ENCODE data around the gene CHST11. TPM values are rescaled to one million over a fixed set of nuclear protein-coding genes. Genes with fewer than 3 reads are reported as not detected.

The CHST11 gene
- total and polyA plus RNA-seq, 2 of the 4 experiments (the other 2 are of a cell fraction), result 1.4 to 2.7 TPM

DNA sequence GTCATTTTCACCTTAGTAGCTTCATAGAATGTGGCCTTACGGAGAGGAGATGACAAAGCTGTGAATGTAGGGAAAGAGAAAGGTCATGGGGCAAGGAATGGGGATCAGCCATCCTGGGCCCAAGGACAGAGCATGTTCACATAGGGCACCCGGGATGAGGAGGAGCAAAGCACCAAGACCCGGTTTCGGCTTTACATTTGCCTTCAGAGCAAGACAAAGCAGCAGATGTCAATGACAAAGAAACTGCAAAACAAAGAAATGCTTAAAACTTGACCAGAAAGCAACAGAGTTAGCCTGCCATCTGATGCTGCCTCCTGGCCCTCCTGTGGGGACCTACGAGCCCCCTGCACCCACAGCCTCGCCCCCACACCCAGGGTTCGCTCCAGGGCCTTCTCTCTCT lies 252.1 kb downstream of the CHST11 start:
- Histone ChIP-seq H3K4ac (ENCODE audit: low read depth, low read length) (no peak overlapping the region), H3K14ac (replicated peaks; ENCODE audit: low read depth, low read length) (no peak overlapping the region), H2BK15ac (ENCODE audit: low read depth, low read length) (no peak overlapping the region), H3K27ac (ENCODE audit: insufficient read depth, low read length) (no peak overlapping the region), H3K4me3 (ENCODE audit: insufficient read depth, low read depth, low read length) (no peak overlapping the region), H4K91ac (ENCODE audit: insufficient read depth, low read depth, low read length) (no peak overlapping the region), H4K5ac (ENCODE audit: low read depth, low read length) (no peak overlapping the region), H2BK20ac (ENCODE audit: low read depth, low read length) (no peak overlapping the region), H2AFZ (replicated peaks; ENCODE audit: low read length, poor library complexity) (no peak overlapping the region), H2BK5ac (ENCODE audit: low read depth, low read length, poor library complexity, severe bottlenecking) (no peak overlapping the region), H3K4me2 (ENCODE audit: low read depth, low read length) (no peak overlapping the region), H3K27me3 (ENCODE audit: control insufficient read depth, insufficient read depth, low read length) (no peaks in the 10 kb centered on the region), H3K4me1 (ENCODE audit: control insufficient read depth, insufficient read depth, low read length) (peaks cover 19% of the 10 kb centered on the region), H2AK9ac (replicated peaks; ENCODE audit: low read depth, low read length, poor library complexity) (no peak overlapping the region), H3K36me3 (ENCODE audit: control insufficient read depth, insufficient read depth, low read length) (no peaks in the 10 kb centered on the region), H3K18ac (ENCODE audit: low read depth, low read length) (no peak overlapping the region), H3K23ac (ENCODE audit: low read depth, low read length) (no peak overlapping the region), H4K20me1 (ENCODE audit: insufficient read depth, low read length) (no peaks in the 10 kb centered on the region), H3K9me1 (ENCODE audit: insufficient read depth, low read length) (peaks cover 16% of the 10 kb centered on the region), H3K56ac (ENCODE audit: extremely low read depth, insufficient read depth, low read length) (no peak overlapping the region), H2BK120ac (ENCODE audit: low read depth, low read length) (no peak overlapping the region), H4K8ac (ENCODE audit: low read depth in 2 of 2, low read length in 2 of 2) (no peak overlapping the region), H3K79me1 (ENCODE audit: low read depth in 1 of 2, low read length in 2 of 2) (no peaks in the 10 kb centered on the region), H3K9ac (ENCODE audit: low read depth, low read length) (no peak overlapping the region), H2AK5ac (ENCODE audit: low read depth, low read length) (no peak overlapping the region), H3K9me3 (ENCODE audit: control insufficient read depth, insufficient read depth, low read length) (no peaks in the 10 kb centered on the region)
- POLR2A ChIA-PET (ENCODE audit: unreplicated experiment), result no interaction called here
- DNase-seq, result no peak
- intact Hi-C loops (cut with micrococcal nuclease) (no loop called here), dilution Hi-C loops (cut with HindIII; ENCODE audit: low sequenced_read_pairs, unreplicated experiment) (no loop called here), in situ Hi-C loops (cut with MboI; ENCODE audit: low sequenced_read_pairs) (no loop called here)
- BruUV-seq (replicated peaks), result no TSS peak
- CTCF ChIA-PET, result no interaction called here
- no peak for TF ChIP-seq MAFK (IDR thresholded peaks at IDR 0.05; ENCODE audit: low read depth, low read length)
- 100% methylated on average over 1 of the region's 7 CpGs; no CpG with 5 or more reads in 1 of the 2 experiments for WGBS, 2 experiments (ENCODE audit: extremely low coverage in 2 of 2, insufficient read length in 1 of 2)
- no peak for ATAC-seq (ENCODE audit: low read depth)
